Uterus (tissue), 2 donors: ENCODE results near the gene GPR161.

Experiments
- POLR2A ChIP-seq, 2 donors: fragments of 450-650 bp; IDR thresholded peaks; one replicate each; pipeline ENCODE4 v1.6.1; 2016; ENCODE audit warnings: antibody characterized with exemption in 2 of 2, mild to moderate bottlenecking in 1 of 2, moderate library complexity in 1 of 2
- TF ChIP-seq, protein P1 (sequence below), 4 experiments: fragments of 200-600 bp in 2 of 4; fragments of 450-650 bp in 2 of 4; sonication (generic) in 2 of 4; IDR thresholded peaks; one replicate each; pipeline ENCODE4 v1.5.1; 2016 to 2019; ENCODE audit warnings: antibody characterized with exemption in 4 of 4, mild to moderate bottlenecking in 2 of 4, moderate library complexity in 1 of 4

DNA sequence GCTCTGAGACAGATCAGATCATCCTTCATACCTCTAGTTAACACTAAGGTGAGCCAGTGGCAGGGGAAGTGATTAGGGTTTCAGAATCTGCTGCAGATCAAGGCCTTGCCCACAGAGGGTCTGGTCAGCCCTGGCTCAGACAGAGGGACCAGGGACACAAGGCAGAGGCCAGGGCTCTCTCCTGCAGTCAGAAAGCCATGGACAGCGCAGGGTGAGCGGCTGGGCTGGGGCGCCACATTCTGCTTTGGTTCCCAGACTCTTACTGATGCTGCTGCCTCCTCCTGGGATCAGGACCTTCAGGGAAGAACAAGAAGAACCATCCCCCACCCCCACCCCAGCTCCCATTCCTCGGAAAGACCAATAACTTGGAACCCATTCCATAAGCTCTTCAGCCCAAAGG is 43.1 kb downstream of the GPR161 start:
- TF ChIP-seq, protein P1, sequence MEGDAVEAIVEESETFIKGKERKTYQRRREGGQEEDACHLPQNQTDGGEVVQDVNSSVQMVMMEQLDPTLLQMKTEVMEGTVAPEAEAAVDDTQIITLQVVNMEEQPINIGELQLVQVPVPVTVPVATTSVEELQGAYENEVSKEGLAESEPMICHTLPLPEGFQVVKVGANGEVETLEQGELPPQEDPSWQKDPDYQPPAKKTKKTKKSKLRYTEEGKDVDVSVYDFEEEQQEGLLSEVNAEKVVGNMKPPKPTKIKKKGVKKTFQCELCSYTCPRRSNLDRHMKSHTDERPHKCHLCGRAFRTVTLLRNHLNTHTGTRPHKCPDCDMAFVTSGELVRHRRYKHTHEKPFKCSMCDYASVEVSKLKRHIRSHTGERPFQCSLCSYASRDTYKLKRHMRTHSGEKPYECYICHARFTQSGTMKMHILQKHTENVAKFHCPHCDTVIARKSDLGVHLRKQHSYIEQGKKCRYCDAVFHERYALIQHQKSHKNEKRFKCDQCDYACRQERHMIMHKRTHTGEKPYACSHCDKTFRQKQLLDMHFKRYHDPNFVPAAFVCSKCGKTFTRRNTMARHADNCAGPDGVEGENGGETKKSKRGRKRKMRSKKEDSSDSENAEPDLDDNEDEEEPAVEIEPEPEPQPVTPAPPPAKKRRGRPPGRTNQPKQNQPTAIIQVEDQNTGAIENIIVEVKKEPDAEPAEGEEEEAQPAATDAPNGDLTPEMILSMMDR (IDR thresholded peaks at IDR 0.05) = no peak
- no peak for TF ChIP-seq POLR2A (IDR thresholded peaks at IDR 0.05)
